Fibroblast of mammary gland (primary cell): Measurements from ENCODE around the gene FUT4.

ENCODE experiments used
- DNase-seq: peaks from one replicate; pipeline ENCODE4 v3.0.0-alpha.2; 2010; ENCODE audit warnings: low read depth
- H3K4me3 ChIP-seq: 2 replicates; pipeline ENCODE4 v1.5.1; 2011; ENCODE audit warnings: low read depth, mild to moderate bottlenecking, low read length, moderate library complexity; ENCODE audit not compliant: control insufficient read depth
- CTCF ChIP-seq: conservative IDR thresholded peaks from 2 replicates; pipeline ENCODE4 v1.5.1; 2011; ENCODE audit warnings: low read depth, low read length, inconsistent platforms; ENCODE audit not compliant: control insufficient read depth, insufficient read depth

The FUT4 gene

GRCh38 chr11:94584978-94585377 is 41.3 kb downstream of the FUT4 start:
- DNase-seq: no peak
- no peak for TF ChIP-seq CTCF
- no peak overlapping the region for H3K4me3 ChIP-seq

GRCh38 chr11:94585399-94585798 is 41.7 kb downstream of the FUT4 start:
- no peak overlapping the region for H3K4me3 ChIP-seq
- DNase-seq: no peak
- TF ChIP-seq CTCF: no peak

- DNase-seq: no peak
- no peak for TF ChIP-seq CTCF
- H3K4me3 ChIP-seq: no peak overlapping the region
These were observed 42.8 kb downstream of the FUT4 start for GRCh38 chr11:94586546-94586945.

- no peak for DNase-seq
- H3K4me3 ChIP-seq: no peak overlapping the region
- TF ChIP-seq CTCF: no peak
These were observed 43.3 kb downstream of the FUT4 start for GRCh38 chr11:94586978-94587377.

GRCh38 chr11:94588366-94588942 is 44.7 kb downstream of the FUT4 start:
- TF ChIP-seq CTCF: no peak
- H3K4me3 ChIP-seq: no peak overlapping the region
- no peak for DNase-seq

GRCh38 chr11:94590352-94591041 is 46.8 kb downstream of the FUT4 start:
- no peak for DNase-seq
- no peak for TF ChIP-seq CTCF
- no peak overlapping the region for H3K4me3 ChIP-seq
